ENCODE measurements around the gene SPATA18. TPM values are rescaled to one million over a fixed set of nuclear protein-coding genes. Genes with fewer than 3 reads are reported as not detected.

The SPATA18 gene
- total RNA-seq, 4 donors from 2014 or later, result 0.30 to 6.3 (median 4.3) TPM

DNA sequence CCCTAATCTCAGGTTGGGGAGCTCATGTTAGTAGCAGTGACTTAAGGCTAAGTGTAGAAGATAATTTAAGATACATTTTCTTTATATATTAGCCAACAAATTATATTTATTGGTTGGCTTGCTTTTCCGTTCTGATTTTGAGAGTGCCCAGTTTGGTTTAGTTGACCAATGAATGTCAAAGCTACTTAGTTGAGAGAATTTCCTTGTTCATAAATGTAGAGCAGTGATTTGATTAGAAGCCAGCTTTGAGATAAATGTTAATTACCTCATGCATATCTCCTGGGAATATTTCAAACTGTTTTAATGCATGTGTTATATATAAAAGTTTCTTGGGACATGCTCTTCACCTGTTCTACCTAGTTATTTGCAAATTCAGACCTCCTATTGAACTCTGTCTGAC is 44.3 kb downstream of the SPATA18 start:
- H3K27me3 ChIP-seq, result no peaks in the 10 kb centered on the region
- H3K4me3 ChIP-seq, result no peak overlapping the region
- DNase-seq (ENCODE audit: low spot score in 2 of 2), result no peak
- WGBS, 2 donors, result 82 to 90% methylated on average over 1 of the region's 1 CpG
- H3K9me3 ChIP-seq, result no peaks in the 10 kb centered on the region
- no peaks in the 10 kb centered on the region for H3K36me3 ChIP-seq
- no peaks in the 10 kb centered on the region for H3K4me1 ChIP-seq
- no peak for TF ChIP-seq EP300 (IDR thresholded peaks at IDR 0.05)
- no peak for TF ChIP-seq POLR2A (IDR thresholded peaks at IDR 0.05)
- TF ChIP-seq, protein P1, sequence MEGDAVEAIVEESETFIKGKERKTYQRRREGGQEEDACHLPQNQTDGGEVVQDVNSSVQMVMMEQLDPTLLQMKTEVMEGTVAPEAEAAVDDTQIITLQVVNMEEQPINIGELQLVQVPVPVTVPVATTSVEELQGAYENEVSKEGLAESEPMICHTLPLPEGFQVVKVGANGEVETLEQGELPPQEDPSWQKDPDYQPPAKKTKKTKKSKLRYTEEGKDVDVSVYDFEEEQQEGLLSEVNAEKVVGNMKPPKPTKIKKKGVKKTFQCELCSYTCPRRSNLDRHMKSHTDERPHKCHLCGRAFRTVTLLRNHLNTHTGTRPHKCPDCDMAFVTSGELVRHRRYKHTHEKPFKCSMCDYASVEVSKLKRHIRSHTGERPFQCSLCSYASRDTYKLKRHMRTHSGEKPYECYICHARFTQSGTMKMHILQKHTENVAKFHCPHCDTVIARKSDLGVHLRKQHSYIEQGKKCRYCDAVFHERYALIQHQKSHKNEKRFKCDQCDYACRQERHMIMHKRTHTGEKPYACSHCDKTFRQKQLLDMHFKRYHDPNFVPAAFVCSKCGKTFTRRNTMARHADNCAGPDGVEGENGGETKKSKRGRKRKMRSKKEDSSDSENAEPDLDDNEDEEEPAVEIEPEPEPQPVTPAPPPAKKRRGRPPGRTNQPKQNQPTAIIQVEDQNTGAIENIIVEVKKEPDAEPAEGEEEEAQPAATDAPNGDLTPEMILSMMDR (IDR thresholded peaks at IDR 0.05), result no peak
- H3K27ac ChIP-seq, result no peak overlapping the region

DNA sequence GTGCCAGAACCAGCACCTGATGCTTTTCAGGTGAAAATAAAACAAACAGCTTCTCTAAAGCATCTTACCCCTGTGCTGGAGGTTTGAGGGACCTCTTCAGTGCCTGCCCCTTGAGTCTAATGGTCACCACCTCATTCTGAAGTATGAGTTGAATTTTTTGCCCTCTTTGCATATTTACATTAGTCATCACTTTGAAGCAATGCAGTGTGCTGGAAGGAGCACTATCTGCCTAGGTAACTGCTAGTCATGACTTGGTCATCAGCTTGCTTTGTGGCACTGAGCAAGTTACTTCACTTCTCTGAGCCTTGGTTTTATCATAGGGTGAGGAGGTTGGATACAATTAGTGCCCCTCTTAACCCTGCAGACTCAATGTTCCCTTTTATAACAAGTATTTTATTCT is 44.9 kb downstream of the SPATA18 start:
- Histone ChIP-seq H3K4me3 (no peak overlapping the region), H3K4me1 (no peaks in the 10 kb centered on the region), H3K36me3 (no peaks in the 10 kb centered on the region), H3K9me3 (no peaks in the 10 kb centered on the region), H3K27me3 (no peaks in the 10 kb centered on the region), H3K27ac (no peak overlapping the region)
- TF ChIP-seq, protein P1 (IDR thresholded peaks at IDR 0.05), result no peak
- TF ChIP-seq POLR2A (IDR thresholded peaks at IDR 0.05), result no peak
- TF ChIP-seq EP300 (IDR thresholded peaks at IDR 0.05), result no peak
- no peak for DNase-seq (ENCODE audit: low spot score in 2 of 2)

DNA sequence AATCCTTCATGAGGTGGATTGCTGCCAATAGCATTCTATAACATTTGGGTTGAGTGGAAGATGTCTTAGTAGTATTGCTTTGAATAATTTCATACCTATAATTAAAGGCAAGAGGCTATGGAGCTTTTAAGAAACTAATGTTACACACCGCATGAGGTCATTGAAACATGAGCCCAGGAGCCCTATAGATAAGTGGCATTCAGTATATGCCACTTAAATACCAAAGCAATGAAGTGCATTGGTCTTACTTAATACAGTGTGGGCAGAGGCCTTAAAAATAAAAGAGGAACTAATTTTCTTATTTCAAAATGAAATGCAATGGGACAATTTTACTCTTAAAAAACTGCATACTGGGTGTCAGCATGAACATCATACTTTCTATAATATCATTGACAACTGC is 47.5 kb downstream of the SPATA18 start:
- H3K36me3 ChIP-seq, result no peaks in the 10 kb centered on the region
- TF ChIP-seq POLR2A (IDR thresholded peaks at IDR 0.05) (no peak), EP300 (IDR thresholded peaks at IDR 0.05) (no peak)
- TF ChIP-seq, protein P1 (IDR thresholded peaks at IDR 0.05), result no peak
- H3K4me1 ChIP-seq, result no peaks in the 10 kb centered on the region
- WGBS, 2 donors, result 92 to 94% methylated on average over 1 of the region's 1 CpG
- H3K4me3 ChIP-seq, result no peak overlapping the region
- no peaks in the 10 kb centered on the region for H3K27me3 ChIP-seq
- H3K27ac ChIP-seq, result no peak overlapping the region
- DNase-seq (ENCODE audit: low spot score in 2 of 2), result no peak
- H3K9me3 ChIP-seq, result no peaks in the 10 kb centered on the region

DNA sequence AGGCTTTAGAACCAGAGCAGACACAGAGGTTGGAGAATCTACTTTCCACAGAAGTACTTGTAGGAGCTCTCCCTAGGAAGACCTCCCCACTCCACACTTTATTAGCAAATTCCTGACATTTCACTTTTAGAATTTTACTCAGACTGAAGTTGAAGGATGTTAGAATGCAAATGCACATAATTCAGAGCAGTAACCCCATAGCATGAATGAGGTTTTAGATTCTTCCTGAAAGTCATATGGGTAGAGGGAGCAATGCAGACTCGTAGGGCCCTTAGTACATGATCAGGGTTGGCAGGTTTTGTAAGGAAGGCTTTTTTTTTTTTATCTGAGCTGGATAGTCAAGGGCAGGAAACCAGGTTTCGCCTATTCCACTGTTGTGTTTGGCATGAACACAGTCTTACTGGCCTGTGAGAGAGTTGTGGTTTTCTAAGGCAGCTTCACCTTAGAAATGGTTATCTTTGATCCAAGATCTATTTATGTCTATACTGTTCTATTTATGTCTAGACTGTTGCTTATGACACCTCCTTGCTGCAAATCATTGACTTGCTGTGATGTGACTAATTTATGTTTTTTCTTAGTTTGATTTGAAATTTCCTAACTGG is 48.9 kb downstream of the SPATA18 start:
- TF ChIP-seq POLR2A (IDR thresholded peaks at IDR 0.05), result no peak
- TF ChIP-seq, protein P1 (IDR thresholded peaks at IDR 0.05), result no peak
- TF ChIP-seq EP300 (IDR thresholded peaks at IDR 0.05), result no peak
- no peak overlapping the region for H3K27ac ChIP-seq
- no peaks in the 10 kb centered on the region for H3K27me3 ChIP-seq
- no peak for DNase-seq (ENCODE audit: low spot score in 2 of 2)
- 31 to 46% methylated on average over 2 of the region's 2 CpGs for WGBS, 2 donors
- H3K36me3 ChIP-seq, result no peaks in the 10 kb centered on the region
- H3K4me3 ChIP-seq, result no peak overlapping the region
- no peaks in the 10 kb centered on the region for H3K4me1 ChIP-seq
- H3K9me3 ChIP-seq, result no peaks in the 10 kb centered on the region

DNA sequence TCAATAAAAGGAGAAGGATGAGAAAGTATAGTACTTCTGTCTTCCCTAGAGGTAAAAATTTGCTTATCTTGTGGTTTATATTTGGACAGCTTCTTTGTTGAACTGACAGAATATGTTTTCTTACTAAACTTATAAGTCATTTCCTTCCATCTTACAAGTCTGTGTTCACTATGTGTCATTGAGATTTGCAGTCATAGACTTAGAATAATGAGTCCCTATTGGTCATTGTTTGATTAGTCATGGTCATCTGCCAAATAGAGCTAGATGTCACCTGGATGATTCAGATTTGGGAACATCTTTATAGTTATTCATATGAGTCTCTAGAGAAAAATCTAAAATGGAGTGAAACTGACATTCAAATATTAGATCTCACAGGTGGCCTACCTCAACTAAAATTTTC is 51.5 kb downstream of the SPATA18 start:
- no peaks in the 10 kb centered on the region for H3K27me3 ChIP-seq
- TF ChIP-seq POLR2A (IDR thresholded peaks at IDR 0.05), result no peak
- TF ChIP-seq, protein P1 (IDR thresholded peaks at IDR 0.05), result no peak
- no peak for TF ChIP-seq EP300 (IDR thresholded peaks at IDR 0.05)
- no peak overlapping the region for H3K27ac ChIP-seq
- H3K36me3 ChIP-seq, result no peaks in the 10 kb centered on the region
- no peaks in the 10 kb centered on the region for H3K9me3 ChIP-seq
- peaks cover 0 to 10% (median 0%) of the 10 kb centered on the region in 4 donors for H3K4me1 ChIP-seq
- no peak for DNase-seq (ENCODE audit: low spot score in 2 of 2)
- no peak overlapping the region for H3K4me3 ChIP-seq

Data from tibial nerve (tissue), 4 donors.